Heart left ventricle (tissue), 13 donors: ENCODE results near the gene ESPN.

ENCODE experiments used
- POLR2A ChIP-seq, 2 donors: fragments of 450-650 bp; IDR thresholded peaks; one replicate each; pipeline ENCODE4 v1.6.1; 2017; ENCODE audit warnings: antibody characterized with exemption in 2 of 2, mild to moderate bottlenecking in 2 of 2, moderate library complexity in 2 of 2
- TF ChIP-seq, protein P1 (sequence below), 12 donors: fragments of 200-600 bp; sonication (generic) in 4 of 12; IDR thresholded peaks; one replicate each; pipeline versions ENCODE4 v1.5.0 to v1.8.0; 2018 to 2022; ENCODE audit warnings: antibody characterized with exemption in 12 of 12, mild to moderate bottlenecking in 5 of 12
- donor health status: ischemic (EF 13 %, LVEDD 7.1; RV severe dilation, severe dysfunction).
- donor health status: DM: no; HTN: yes; CAD: no.
- donor health status: DM: no; HTN: no; CAD: no.
- donor health status: ischemic (EF 25% LVEDD 6.9; RV normal size, moderate dysfunction).
- donor health status: ischemic (EF 25% LVEDD 5.7; RV mildly dilated, moderate dysfunction).
- donor health status: ischemic (EF 35%, LVEDD 5.7; RV mildly dilated, moderate dysfunction).
- donor health status: nonischemic (EF 11% LVEDD 7.7; RV severe dilation, severe dysfunction).
- donor health status: DM: yes; HTN: yes; CAD: no.
- donor health status: PGD.
- donor health status: ischemic (EF 29% LVEDD 5.4; RV normal size, mild dysfunction).
- donor health status: nonischemic (EF 23%, LVEDD 6.1; RV moderate dilation, normal function).

DNA sequence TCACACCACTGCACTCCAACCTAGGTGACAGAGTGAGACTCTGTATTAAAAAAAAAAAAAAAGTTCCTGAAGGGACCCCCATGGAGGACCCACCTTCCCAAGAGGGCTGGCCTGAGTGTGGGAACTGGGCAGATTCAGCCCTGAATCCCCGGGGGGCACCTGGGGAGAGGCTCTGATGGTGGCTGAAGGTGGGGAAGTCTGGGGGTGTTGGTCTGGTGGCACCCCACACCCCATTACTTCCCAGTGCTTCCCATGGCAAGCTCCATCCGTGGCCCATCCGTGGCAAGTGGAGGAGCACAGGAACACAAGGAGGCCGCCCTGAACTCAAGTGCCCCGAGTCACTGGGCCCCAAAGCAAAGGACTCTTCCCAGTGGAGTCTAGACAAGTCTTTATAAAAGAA, 42.2 kb downstream of the ESPN start:
- TF ChIP-seq, protein P1, sequence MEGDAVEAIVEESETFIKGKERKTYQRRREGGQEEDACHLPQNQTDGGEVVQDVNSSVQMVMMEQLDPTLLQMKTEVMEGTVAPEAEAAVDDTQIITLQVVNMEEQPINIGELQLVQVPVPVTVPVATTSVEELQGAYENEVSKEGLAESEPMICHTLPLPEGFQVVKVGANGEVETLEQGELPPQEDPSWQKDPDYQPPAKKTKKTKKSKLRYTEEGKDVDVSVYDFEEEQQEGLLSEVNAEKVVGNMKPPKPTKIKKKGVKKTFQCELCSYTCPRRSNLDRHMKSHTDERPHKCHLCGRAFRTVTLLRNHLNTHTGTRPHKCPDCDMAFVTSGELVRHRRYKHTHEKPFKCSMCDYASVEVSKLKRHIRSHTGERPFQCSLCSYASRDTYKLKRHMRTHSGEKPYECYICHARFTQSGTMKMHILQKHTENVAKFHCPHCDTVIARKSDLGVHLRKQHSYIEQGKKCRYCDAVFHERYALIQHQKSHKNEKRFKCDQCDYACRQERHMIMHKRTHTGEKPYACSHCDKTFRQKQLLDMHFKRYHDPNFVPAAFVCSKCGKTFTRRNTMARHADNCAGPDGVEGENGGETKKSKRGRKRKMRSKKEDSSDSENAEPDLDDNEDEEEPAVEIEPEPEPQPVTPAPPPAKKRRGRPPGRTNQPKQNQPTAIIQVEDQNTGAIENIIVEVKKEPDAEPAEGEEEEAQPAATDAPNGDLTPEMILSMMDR (IDR thresholded peaks at IDR 0.05) = no peak
- no peak for TF ChIP-seq POLR2A (IDR thresholded peaks at IDR 0.05)
